Breast epithelium (tissue), 4 donors: ENCODE results near the gene GPR65. TPM values are rescaled to one million over a fixed set of nuclear protein-coding genes. Genes with fewer than 3 reads are reported as not detected.

Experiments
- DNase-seq, 2 donors: peaks; one replicate each; pipeline ENCODE4 v3.0.0-alpha.2; 2019; ENCODE audit warnings: low spot score in 2 of 2
- H3K27ac ChIP-seq, 2 donors: fragments of 200-600 bp; sonication (generic) in 1 of 2; one replicate each; pipeline ENCODE4 v1.5.1; 2016 to 2019; ENCODE audit warnings: mild to moderate bottlenecking in 1 of 2
- H3K27me3 ChIP-seq, 2 donors: fragments of 200-600 bp; sonication (generic) in 1 of 2; one replicate each; pipeline versions ENCODE4 v1.5.1 to v1.6.0; 2017 to 2019; ENCODE audit warnings: control low read depth in 1 of 2, mild to moderate bottlenecking in 1 of 2
- H3K36me3 ChIP-seq: fragments of 200-600 bp; one replicate; pipeline ENCODE4 v1.5.1; 2019
- H3K4me1 ChIP-seq, 2 donors: fragments of 200-600 bp; sonication (generic); one replicate each; pipeline ENCODE4 v1.5.1; 2016 to 2019; ENCODE audit warnings: control low read depth in 1 of 2
- H3K4me3 ChIP-seq, 3 donors: fragments of 200-600 bp; sonication (generic); 1 replicate in 2 of 3; 2 replicates in 1 of 3; pipeline ENCODE4 v1.5.1; 2016 to 2019; ENCODE audit warnings: mild to moderate bottlenecking in 3 of 3, moderate library complexity in 2 of 3
- H3K9me3 ChIP-seq, 2 donors: fragments of 200-600 bp; sonication (generic) in 1 of 2; one replicate each; pipeline ENCODE4 v1.5.1; 2016 to 2019; ENCODE audit warnings: control low read depth in 1 of 2
- POLR2A ChIP-seq: fragments of 450-650 bp; IDR thresholded peaks from one replicate; pipeline ENCODE4 v1.6.1; 2016; ENCODE audit warnings: antibody characterized with exemption, mild to moderate bottlenecking, moderate library complexity
- POLR2AphosphoS5 ChIP-seq, 3 donors: sonication (generic); formaldehyde crosslinking; IDR thresholded peaks; one replicate each; pipeline ENCODE4 v1.6.1; 2017; ENCODE audit warnings: antibody characterized with exemption in 3 of 3
- intact Hi-C: fragments of 100-400 bp; cut with DNase I; formaldehyde crosslinking; loops from one replicate; pipeline ENCODE4 v1.15.1; 2023; ENCODE audit warnings: low total_unique reads
- total RNA-seq, 3 donors: library from RNA; depleted of rRNA; stranded (reverse); fragments of >200 nt; gene quantifications; one replicate each; pipeline ENCODE4 v1.1.0, GENCODE V29; 2016
- TF ChIP-seq, protein P1 (sequence below), 3 donors: fragments of 450-650 bp; IDR thresholded peaks; one replicate each; pipeline ENCODE4 v1.5.1; 2016 to 2017; ENCODE audit warnings: antibody characterized with exemption in 3 of 3, mild to moderate bottlenecking in 3 of 3, moderate library complexity in 3 of 3

Gene GPR65
- total RNA-seq, 3 donors from 2014 or later: 1.0 to 2.3 (median 1.1) TPM

- Histone ChIP-seq H3K9me3 (no peaks in the 10 kb centered on the region), H3K4me3 (no peak overlapping the region), H3K27me3 (no peaks in the 10 kb centered on the region), H3K36me3 (no peaks in the 10 kb centered on the region), H3K4me1 (no peaks in the 10 kb centered on the region), H3K27ac (no peak overlapping the region)
- DNase-seq: no peak
- TF ChIP-seq POLR2AphosphoS5 (IDR thresholded peaks at IDR 0.05): no peak
- TF ChIP-seq, protein P1, sequence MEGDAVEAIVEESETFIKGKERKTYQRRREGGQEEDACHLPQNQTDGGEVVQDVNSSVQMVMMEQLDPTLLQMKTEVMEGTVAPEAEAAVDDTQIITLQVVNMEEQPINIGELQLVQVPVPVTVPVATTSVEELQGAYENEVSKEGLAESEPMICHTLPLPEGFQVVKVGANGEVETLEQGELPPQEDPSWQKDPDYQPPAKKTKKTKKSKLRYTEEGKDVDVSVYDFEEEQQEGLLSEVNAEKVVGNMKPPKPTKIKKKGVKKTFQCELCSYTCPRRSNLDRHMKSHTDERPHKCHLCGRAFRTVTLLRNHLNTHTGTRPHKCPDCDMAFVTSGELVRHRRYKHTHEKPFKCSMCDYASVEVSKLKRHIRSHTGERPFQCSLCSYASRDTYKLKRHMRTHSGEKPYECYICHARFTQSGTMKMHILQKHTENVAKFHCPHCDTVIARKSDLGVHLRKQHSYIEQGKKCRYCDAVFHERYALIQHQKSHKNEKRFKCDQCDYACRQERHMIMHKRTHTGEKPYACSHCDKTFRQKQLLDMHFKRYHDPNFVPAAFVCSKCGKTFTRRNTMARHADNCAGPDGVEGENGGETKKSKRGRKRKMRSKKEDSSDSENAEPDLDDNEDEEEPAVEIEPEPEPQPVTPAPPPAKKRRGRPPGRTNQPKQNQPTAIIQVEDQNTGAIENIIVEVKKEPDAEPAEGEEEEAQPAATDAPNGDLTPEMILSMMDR (IDR thresholded peaks at IDR 0.05): no peak
- no peak for TF ChIP-seq POLR2A
- intact Hi-C loops: no loop called here
Observed at GRCh38 chr14:88040146-88040545, 35.2 kb downstream of the GPR65 start.

- Histone ChIP-seq H3K4me1 (no peaks in the 10 kb centered on the region), H3K4me3 (no peak overlapping the region), H3K9me3 (no peaks in the 10 kb centered on the region), H3K36me3 (no peaks in the 10 kb centered on the region), H3K27ac (no peak overlapping the region), H3K27me3 (no peaks in the 10 kb centered on the region)
- intact Hi-C loops: no loop called here
- no peak for DNase-seq
- TF ChIP-seq POLR2A (no peak), POLR2AphosphoS5 (IDR thresholded peaks at IDR 0.05) (no peak)
- TF ChIP-seq, protein P1 (IDR thresholded peaks at IDR 0.05): no peak
Observed at GRCh38 chr14:88043529-88044443, 38.9 kb downstream of the GPR65 start.

- Histone ChIP-seq H3K36me3 (no peaks in the 10 kb centered on the region), H3K4me3 (no peak overlapping the region), H3K4me1 (no peaks in the 10 kb centered on the region), H3K9me3 (no peaks in the 10 kb centered on the region), H3K27me3 (no peaks in the 10 kb centered on the region), H3K27ac (no peak overlapping the region)
- DNase-seq: no peak
- TF ChIP-seq, protein P1 (IDR thresholded peaks at IDR 0.05): no peak
- TF ChIP-seq POLR2A (no peak), POLR2AphosphoS5 (IDR thresholded peaks at IDR 0.05) (no peak)
- intact Hi-C loops: no loop called here
Observed at GRCh38 chr14:88044444-88044758, 39.5 kb downstream of the GPR65 start.

DNA sequence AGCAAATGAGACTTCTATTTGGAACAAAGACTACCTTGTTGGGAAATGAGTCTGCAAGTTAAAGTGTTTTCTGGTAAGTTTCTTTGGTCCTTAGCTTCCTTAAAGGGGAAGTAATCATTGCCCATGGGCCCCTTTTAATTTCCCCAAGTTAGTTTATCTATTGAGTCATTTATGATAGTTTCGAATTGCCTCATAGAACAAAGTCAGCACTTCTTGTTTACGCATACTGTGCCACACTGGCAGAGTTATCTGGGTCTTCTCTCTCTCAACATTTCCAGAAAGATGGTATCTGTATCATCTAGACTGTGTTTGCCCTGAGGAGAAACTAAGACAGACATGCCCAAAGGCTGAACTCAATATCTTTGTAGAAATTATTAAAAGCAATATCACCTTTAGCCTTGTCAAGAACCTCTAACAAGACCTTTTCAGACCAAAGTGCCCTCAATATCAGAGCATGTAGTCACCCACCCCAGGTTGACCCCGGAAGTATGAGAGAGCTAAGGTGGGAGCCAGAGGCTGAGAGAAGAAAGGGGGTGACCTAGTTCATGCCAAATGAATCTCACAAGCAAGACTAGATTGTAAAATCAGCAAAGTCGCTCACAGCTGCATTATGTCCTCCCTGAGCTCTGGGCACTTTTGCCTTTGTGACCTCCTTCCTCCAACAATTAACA lies 40.0 kb downstream of the GPR65 start:
- Histone ChIP-seq H3K27me3 (no peaks in the 10 kb centered on the region), H3K4me3 (no peak overlapping the region), H3K27ac (no peak overlapping the region), H3K36me3 (no peaks in the 10 kb centered on the region), H3K9me3 (no peaks in the 10 kb centered on the region), H3K4me1 (no peaks in the 10 kb centered on the region)
- TF ChIP-seq POLR2A (no peak), POLR2AphosphoS5 (IDR thresholded peaks at IDR 0.05) (no peak)
- TF ChIP-seq, protein P1 (IDR thresholded peaks at IDR 0.05): no peak
- intact Hi-C loops: no loop called here
- DNase-seq: no peak

GRCh38 chr14:88045705-88046104 lies 40.8 kb downstream of the GPR65 start:
- TF ChIP-seq, protein P1 (IDR thresholded peaks at IDR 0.05): no peak
- TF ChIP-seq POLR2A (no peak), POLR2AphosphoS5 (IDR thresholded peaks at IDR 0.05) (no peak)
- Histone ChIP-seq H3K9me3 (no peaks in the 10 kb centered on the region), H3K27me3 (no peaks in the 10 kb centered on the region), H3K27ac (no peak overlapping the region), H3K4me3 (no peak overlapping the region), H3K36me3 (no peaks in the 10 kb centered on the region), H3K4me1 (no peaks in the 10 kb centered on the region)
- peak in 1 of 2 donors; percentile 17 for DNase-seq
- intact Hi-C loops: no loop called here
